Mammary epithelial cell (primary cell): Measurements from ENCODE around the gene ALDOA.

Experiments
- CTCF ChIP-seq, 2 donors: IDR thresholded peaks in 1 of 2; conservative IDR thresholded peaks in 1 of 2; 2 replicates each; pipeline ENCODE4 v1.5.1; 2011 to 2012; ENCODE audit warnings: inconsistent platforms in 2 of 2, low read length in 2 of 2, mild to moderate bottlenecking in 2 of 2, control low read depth in 1 of 2, low read depth in 1 of 2; ENCODE audit not compliant: insufficient read depth in 1 of 2; ENCODE audit errors: extremely low read depth in 1 of 2
- EZH2 ChIP-seq: IDR thresholded peaks from 2 replicates; pipeline ENCODE4 v1.6.1; 2012; ENCODE audit warnings: low read length, inconsistent platforms, borderline replicate concordance

- TF ChIP-seq CTCF (conservative IDR thresholded peaks at IDR 0.05 in 1 of 2, IDR thresholded peaks at IDR 0.05 in 1 of 2; ENCODE audit: extremely low read depth in 1 of 2, insufficient read depth in 1 of 2, low read depth in 1 of 2, low read length in 2 of 2) (no peak), EZH2 (no peak)
Measured at GRCh38 chr16:30049871-30050270, 15.7 kb upstream of the ALDOA start.
